ENCODE results near the gene VIL1. TPM values are rescaled to one million over a fixed set of nuclear protein-coding genes. Genes with fewer than 3 reads are reported as not detected.

VIL1 gene
- total RNA-seq, 1 donor from 2014 or later = 0.29 TPM

- Mint-ChIP-seq H3K9me3 (no peaks in the 10 kb centered on the region), H3K27ac (no peak overlapping the region), H3K4me1 (peaks cover 15% of the 10 kb centered on the region), H3K36me3 (no peaks in the 10 kb centered on the region), H3K27me3 (ENCODE audit: low read depth) (no peaks in the 10 kb centered on the region), H3K4me3 (no peak overlapping the region)
- TF ChIP-seq, protein P1, sequence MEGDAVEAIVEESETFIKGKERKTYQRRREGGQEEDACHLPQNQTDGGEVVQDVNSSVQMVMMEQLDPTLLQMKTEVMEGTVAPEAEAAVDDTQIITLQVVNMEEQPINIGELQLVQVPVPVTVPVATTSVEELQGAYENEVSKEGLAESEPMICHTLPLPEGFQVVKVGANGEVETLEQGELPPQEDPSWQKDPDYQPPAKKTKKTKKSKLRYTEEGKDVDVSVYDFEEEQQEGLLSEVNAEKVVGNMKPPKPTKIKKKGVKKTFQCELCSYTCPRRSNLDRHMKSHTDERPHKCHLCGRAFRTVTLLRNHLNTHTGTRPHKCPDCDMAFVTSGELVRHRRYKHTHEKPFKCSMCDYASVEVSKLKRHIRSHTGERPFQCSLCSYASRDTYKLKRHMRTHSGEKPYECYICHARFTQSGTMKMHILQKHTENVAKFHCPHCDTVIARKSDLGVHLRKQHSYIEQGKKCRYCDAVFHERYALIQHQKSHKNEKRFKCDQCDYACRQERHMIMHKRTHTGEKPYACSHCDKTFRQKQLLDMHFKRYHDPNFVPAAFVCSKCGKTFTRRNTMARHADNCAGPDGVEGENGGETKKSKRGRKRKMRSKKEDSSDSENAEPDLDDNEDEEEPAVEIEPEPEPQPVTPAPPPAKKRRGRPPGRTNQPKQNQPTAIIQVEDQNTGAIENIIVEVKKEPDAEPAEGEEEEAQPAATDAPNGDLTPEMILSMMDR (IDR thresholded peaks at IDR 0.05; ENCODE audit: unreplicated experiment) = no peak
- DNase-seq (ENCODE audit: low spot score in 2 of 2, unreplicated experiment in 2 of 2) = no peak
These were observed 26.5 kb upstream of the VIL1 start for GRCh38 chr2:218392459-218392858.

DNA sequence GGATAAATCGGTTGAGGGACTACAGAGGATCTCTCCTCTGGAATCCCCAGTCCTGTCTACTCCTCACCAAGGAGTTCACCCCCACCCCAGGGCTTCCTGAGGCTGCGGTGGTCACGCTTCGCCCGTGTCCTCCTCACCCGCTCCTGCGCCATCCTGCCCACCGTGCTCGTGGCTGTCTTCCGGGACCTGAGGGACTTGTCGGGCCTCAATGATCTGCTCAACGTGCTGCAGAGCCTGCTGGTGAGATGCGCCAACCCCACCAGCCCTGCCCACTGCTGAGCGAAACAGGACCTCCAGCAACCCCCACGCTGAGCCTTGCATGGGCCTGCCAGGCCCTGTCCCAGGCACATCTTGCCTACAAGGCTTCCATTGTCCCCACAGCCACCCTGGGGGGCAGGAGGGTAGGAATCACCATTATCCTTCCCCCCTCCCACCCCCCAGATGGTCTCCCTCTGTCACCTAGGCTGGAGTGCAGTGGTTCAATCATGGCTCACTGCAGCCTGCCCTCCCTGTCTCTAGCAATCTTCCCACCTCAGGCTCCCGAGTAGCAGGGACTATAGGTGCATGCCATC lies 25.9 kb upstream of the VIL1 start:
- TF ChIP-seq, protein P1 (IDR thresholded peaks at IDR 0.05; ENCODE audit: unreplicated experiment) = no peak
- H3K4me1 Mint-ChIP-seq = peaks cover 19% of the 10 kb centered on the region
- DNase-seq (ENCODE audit: low spot score in 2 of 2, unreplicated experiment in 2 of 2) = no peak
- H3K36me3 Mint-ChIP-seq = no peaks in the 10 kb centered on the region
- no peaks in the 10 kb centered on the region for H3K9me3 Mint-ChIP-seq
- H3K27me3 Mint-ChIP-seq (ENCODE audit: low read depth) = no peaks in the 10 kb centered on the region
- no peak overlapping the region for H3K4me3 Mint-ChIP-seq
- no peak overlapping the region for H3K27ac Mint-ChIP-seq

- TF ChIP-seq, protein P1 (IDR thresholded peaks at IDR 0.05; ENCODE audit: unreplicated experiment) = no peak
- no peak overlapping the region for H3K27ac Mint-ChIP-seq
These were observed 25.1 kb upstream of the VIL1 start for GRCh38 chr2:218393750-218394290.

GRCh38 chr2:218394298-218395089 lies 24.4 kb upstream of the VIL1 start:
- TF ChIP-seq, protein P1 (IDR thresholded peaks at IDR 0.05; ENCODE audit: unreplicated experiment) = no peak
- H3K27me3 Mint-ChIP-seq (ENCODE audit: low read depth) = no peaks in the 10 kb centered on the region
- H3K4me3 Mint-ChIP-seq = no peak overlapping the region

More at GRCh38 chr2:218393750-218394290, 25.1 kb upstream of the VIL1 start:
- DNase-seq (ENCODE audit: low spot score in 2 of 2, unreplicated experiment in 2 of 2) = no peak
- Mint-ChIP-seq H3K9me3 (no peaks in the 10 kb centered on the region), H3K4me1 (peaks cover 20% of the 10 kb centered on the region), H3K4me3 (no peak overlapping the region), H3K27me3 (ENCODE audit: low read depth) (no peaks in the 10 kb centered on the region), H3K36me3 (no peaks in the 10 kb centered on the region)

GRCh38 chr2:218395090-218395444 lies 23.9 kb upstream of the VIL1 start:
- no peak overlapping the region for H3K4me3 Mint-ChIP-seq
- H3K27ac Mint-ChIP-seq = no peak overlapping the region
- no peaks in the 10 kb centered on the region for H3K9me3 Mint-ChIP-seq
- no peak for DNase-seq (ENCODE audit: low spot score in 2 of 2, unreplicated experiment in 2 of 2)
- H3K27me3 Mint-ChIP-seq (ENCODE audit: low read depth) = no peaks in the 10 kb centered on the region
- peaks cover 20% of the 10 kb centered on the region for H3K4me1 Mint-ChIP-seq
- TF ChIP-seq, protein P1 (IDR thresholded peaks at IDR 0.05; ENCODE audit: unreplicated experiment) = no peak
- H3K36me3 Mint-ChIP-seq = no peaks in the 10 kb centered on the region

More at GRCh38 chr2:218394298-218395089, 24.4 kb upstream of the VIL1 start:
- no peak for DNase-seq (ENCODE audit: low spot score in 2 of 2, unreplicated experiment in 2 of 2)
- H3K4me1 Mint-ChIP-seq = peaks cover 20% of the 10 kb centered on the region
- H3K27ac Mint-ChIP-seq = no peak overlapping the region
- no peaks in the 10 kb centered on the region for H3K9me3 Mint-ChIP-seq
- H3K36me3 Mint-ChIP-seq = no peaks in the 10 kb centered on the region
